Peyer's patch (tissue), 4 donors: ENCODE results near the gene PRODH2. TPM values are rescaled to one million over a fixed set of nuclear protein-coding genes. Genes with fewer than 3 reads are reported as not detected.

Experiments
- DNase-seq, 3 donors: peaks; one replicate each; pipeline ENCODE4 v3.0.0-alpha.2; 2017 to 2019
- H3K27ac ChIP-seq, 4 donors: fragments of 200-600 bp; sonication (generic); one replicate each; pipeline ENCODE4 v1.5.1; 2016 to 2019
- H3K27me3 ChIP-seq, 2 donors: fragments of 200-600 bp; sonication (generic); one replicate each; pipeline ENCODE4 v1.5.1; 2019
- H3K36me3 ChIP-seq, 3 donors: fragments of 200-600 bp; sonication (generic); one replicate each; pipeline ENCODE4 v1.5.1; 2016 to 2019
- H3K4me1 ChIP-seq, 4 donors: fragments of 200-600 bp; sonication (generic); one replicate each; pipeline ENCODE4 v1.5.1; 2016 to 2019
- H3K4me3 ChIP-seq, 4 donors: fragments of 200-600 bp; sonication (generic); 1 replicate in 3 of 4; 2 replicates in 1 of 4; pipeline ENCODE4 v1.5.1; 2016 to 2019; ENCODE audit warnings: mild to moderate bottlenecking in 1 of 4
- H3K9me3 ChIP-seq, 4 donors: fragments of 200-600 bp; sonication (generic); one replicate each; pipeline ENCODE4 v1.5.1; 2016 to 2019; ENCODE audit warnings: mild to moderate bottlenecking in 1 of 4
- POLR2A ChIP-seq, 2 donors: fragments of 450-650 bp; IDR thresholded peaks; one replicate each; pipeline ENCODE4 v1.5.1; 2017; ENCODE audit warnings: antibody characterized with exemption in 2 of 2, mild to moderate bottlenecking in 2 of 2, moderate library complexity in 2 of 2
- total RNA-seq, 4 donors: library from RNA; depleted of rRNA; stranded (reverse); fragments of >200 nt; gene quantifications; one replicate each; pipeline ENCODE4 v1.1.0, GENCODE V29; 2016
- TF ChIP-seq, protein P1 (sequence below), 6 experiments: fragments of 450-650 bp in 4 of 6; fragments of 200-600 bp in 2 of 6; sonication (generic) in 1 of 6; IDR thresholded peaks; one replicate each; pipeline ENCODE4 v1.5.1; 2017 to 2019; ENCODE audit warnings: antibody characterized with exemption in 6 of 6, mild to moderate bottlenecking in 3 of 6, moderate library complexity in 1 of 6

PRODH2 gene
- total RNA-seq, 4 donors from 2014 or later = not detected

DNA sequence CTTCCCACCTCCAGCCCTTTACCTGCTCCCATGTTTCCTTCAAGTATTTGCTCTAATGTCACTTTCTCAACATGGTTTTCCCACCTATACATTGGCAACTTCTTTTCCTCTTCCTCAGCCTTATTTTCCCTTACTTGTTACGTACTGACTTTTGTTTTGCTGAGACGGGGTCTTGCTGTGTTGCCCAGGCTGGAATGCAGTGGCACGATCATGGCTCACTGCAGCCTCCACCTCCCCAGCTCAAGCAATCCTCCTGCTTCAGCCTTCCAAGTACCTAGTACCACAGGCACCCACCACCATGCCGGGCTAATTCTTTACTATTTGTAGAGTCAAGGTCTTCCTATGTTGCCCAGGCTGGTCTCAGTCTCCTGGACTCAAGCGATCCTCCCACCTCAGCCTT lies 5.0 kb downstream of the PRODH2 start:
- no peak for DNase-seq
- H3K9me3 ChIP-seq = no peaks in the 10 kb centered on the region
- H3K4me3 ChIP-seq = no peak overlapping the region
- H3K27ac ChIP-seq = no peak overlapping the region
- TF ChIP-seq, protein P1, sequence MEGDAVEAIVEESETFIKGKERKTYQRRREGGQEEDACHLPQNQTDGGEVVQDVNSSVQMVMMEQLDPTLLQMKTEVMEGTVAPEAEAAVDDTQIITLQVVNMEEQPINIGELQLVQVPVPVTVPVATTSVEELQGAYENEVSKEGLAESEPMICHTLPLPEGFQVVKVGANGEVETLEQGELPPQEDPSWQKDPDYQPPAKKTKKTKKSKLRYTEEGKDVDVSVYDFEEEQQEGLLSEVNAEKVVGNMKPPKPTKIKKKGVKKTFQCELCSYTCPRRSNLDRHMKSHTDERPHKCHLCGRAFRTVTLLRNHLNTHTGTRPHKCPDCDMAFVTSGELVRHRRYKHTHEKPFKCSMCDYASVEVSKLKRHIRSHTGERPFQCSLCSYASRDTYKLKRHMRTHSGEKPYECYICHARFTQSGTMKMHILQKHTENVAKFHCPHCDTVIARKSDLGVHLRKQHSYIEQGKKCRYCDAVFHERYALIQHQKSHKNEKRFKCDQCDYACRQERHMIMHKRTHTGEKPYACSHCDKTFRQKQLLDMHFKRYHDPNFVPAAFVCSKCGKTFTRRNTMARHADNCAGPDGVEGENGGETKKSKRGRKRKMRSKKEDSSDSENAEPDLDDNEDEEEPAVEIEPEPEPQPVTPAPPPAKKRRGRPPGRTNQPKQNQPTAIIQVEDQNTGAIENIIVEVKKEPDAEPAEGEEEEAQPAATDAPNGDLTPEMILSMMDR (IDR thresholded peaks at IDR 0.05) = no peak
- TF ChIP-seq POLR2A (IDR thresholded peaks at IDR 0.05) = no peak
- H3K36me3 ChIP-seq = no peaks in the 10 kb centered on the region
- no peaks in the 10 kb centered on the region for H3K27me3 ChIP-seq
- H3K4me1 ChIP-seq = no peaks in the 10 kb centered on the region

DNA sequence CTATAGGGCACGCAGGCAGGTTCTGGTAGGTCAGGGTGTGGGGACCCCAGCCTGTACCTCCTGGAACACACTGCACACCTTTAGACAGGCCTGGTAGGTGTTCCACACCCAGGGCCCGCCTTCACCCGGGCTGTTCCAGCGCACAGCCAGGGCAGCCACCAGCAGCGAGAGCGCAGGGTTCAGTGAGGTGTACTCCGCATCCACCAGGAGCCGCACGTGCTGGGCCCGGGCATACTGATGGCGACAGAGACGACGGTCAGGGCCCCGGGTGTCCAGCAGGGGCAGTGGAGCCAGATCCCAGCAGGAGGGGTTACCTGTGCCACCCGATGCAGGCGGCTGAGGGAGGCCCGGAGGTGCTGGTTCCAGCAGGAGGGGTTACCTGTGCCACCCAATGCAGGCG lies 6.0 kb downstream of the PRODH2 start:
- H3K27ac ChIP-seq = no peak overlapping the region
- H3K27me3 ChIP-seq = no peaks in the 10 kb centered on the region
- no peak for TF ChIP-seq POLR2A (IDR thresholded peaks at IDR 0.05)
- TF ChIP-seq, protein P1 (IDR thresholded peaks at IDR 0.05) = no peak
- no peak overlapping the region for H3K4me3 ChIP-seq
- no peaks in the 10 kb centered on the region for H3K4me1 ChIP-seq
- no peaks in the 10 kb centered on the region for H3K36me3 ChIP-seq
- DNase-seq = no peak
- H3K9me3 ChIP-seq = no peaks in the 10 kb centered on the region

DNA sequence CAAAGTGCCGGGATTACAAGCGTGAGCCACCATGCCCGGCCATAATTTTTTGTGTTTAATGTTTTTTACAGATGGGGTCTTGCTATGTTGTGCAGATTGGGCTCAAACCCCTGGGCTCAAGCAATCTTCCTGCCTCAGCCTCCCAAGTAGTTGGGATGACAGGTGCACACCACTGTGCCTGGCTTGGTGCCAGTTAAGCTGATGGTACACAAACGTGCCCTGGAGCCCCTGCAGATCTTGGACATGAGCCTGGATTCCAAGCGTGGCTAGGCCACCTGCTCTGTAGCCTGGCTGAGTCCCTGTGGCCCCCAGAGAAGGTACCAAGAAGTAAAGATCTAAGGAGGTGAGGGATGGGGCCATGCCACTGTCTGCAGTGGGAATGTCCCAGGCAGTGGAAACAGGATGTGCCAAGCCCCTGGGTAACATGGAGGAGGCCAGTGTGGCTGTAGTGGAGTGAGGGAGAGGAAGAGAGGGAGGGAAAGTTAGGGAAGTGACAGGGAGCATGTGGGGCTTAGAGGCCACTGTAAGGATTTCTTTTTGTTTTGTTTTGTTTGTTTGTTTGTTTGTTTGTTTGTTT lies 7.0 kb downstream of the PRODH2 start:
- Histone ChIP-seq H3K4me1 (no peaks in the 10 kb centered on the region), H3K4me3 (no peak overlapping the region), H3K27me3 (no peaks in the 10 kb centered on the region), H3K9me3 (no peaks in the 10 kb centered on the region), H3K27ac (no peak overlapping the region), H3K36me3 (no peaks in the 10 kb centered on the region)
- no peak for TF ChIP-seq POLR2A (IDR thresholded peaks at IDR 0.05)
- TF ChIP-seq, protein P1 (IDR thresholded peaks at IDR 0.05) = no peak
- no peak for DNase-seq

DNA sequence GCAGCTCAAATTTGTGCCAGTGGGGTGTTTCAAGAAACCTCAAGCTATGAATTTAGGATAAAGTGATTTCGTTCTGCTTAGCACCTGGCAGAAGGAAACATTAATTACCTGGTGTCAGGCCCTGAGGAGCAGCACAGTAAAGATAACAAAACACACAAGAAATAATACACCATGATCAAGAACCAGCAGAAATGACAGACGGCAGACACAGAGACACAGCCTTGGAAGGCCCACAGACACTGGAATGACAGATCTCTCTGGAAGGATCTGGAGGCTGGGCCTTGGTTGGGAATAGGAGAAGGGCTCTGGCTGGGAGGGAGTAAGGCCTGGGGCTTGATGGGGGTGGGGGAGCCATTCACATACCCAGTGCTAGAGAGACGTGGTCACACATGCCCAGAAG lies 10.8 kb downstream of the PRODH2 start:
- no peaks in the 10 kb centered on the region for H3K36me3 ChIP-seq
- no peak overlapping the region for H3K27ac ChIP-seq
- H3K9me3 ChIP-seq = no peaks in the 10 kb centered on the region
- DNase-seq = no peak
- no peaks in the 10 kb centered on the region for H3K4me1 ChIP-seq
- TF ChIP-seq, protein P1 (IDR thresholded peaks at IDR 0.05) = no peak
- no peak for TF ChIP-seq POLR2A (IDR thresholded peaks at IDR 0.05)
- no peak overlapping the region for H3K4me3 ChIP-seq
- H3K27me3 ChIP-seq = no peaks in the 10 kb centered on the region

DNA sequence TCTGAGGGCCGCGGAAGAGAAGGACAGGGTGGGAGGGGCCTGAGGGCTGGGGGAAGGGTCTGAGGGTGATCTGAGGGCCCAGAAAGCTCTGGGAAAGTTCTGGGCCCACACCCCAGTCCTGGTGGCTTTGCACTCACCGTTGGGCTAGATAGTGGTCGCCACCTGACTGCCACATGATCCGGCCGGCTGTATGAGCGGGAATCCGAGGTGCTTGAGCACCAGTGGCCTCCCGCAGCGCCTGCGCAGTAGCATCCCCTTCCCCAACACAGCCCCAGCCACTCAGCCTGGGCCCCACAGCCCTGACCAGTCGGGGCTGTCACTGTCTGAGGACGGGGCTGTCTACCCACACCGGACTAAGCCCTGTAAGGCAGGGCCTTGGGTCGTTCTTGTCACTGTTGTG lies 15.0 kb downstream of the PRODH2 start:
- H3K27ac ChIP-seq = no peak overlapping the region
- peak overlapping the region in 2 of 4 donors; percentile 5 to 20 for H3K4me3 ChIP-seq
- no peak for DNase-seq
- H3K27me3 ChIP-seq = no peaks in the 10 kb centered on the region
- no peaks in the 10 kb centered on the region for H3K9me3 ChIP-seq
- no peaks in the 10 kb centered on the region for H3K36me3 ChIP-seq
- no peaks in the 10 kb centered on the region for H3K4me1 ChIP-seq
- TF ChIP-seq, protein P1 (IDR thresholded peaks at IDR 0.05) = no peak
- TF ChIP-seq POLR2A (IDR thresholded peaks at IDR 0.05) = no peak
